GM12891 (cell line): ENCODE measurements around the gene MAML2.

Experiments
- PAX5 ChIP-seq: IDR thresholded peaks from 2 replicates; pipeline ENCODE4 v1.6.1; 2011; ENCODE audit warnings: low read length, moderate library complexity, mild to moderate bottlenecking; ENCODE audit not compliant: insufficient read depth, severe bottlenecking
- POLR2A ChIP-seq: IDR thresholded peaks from 2 replicates; pipeline ENCODE4 v1.6.1; 2011; ENCODE audit warnings: low read depth, low read length, control low read depth
- POLR2AphosphoS5 ChIP-seq: IDR thresholded peaks from 2 replicates; pipeline ENCODE4 v1.6.1; 2011; ENCODE audit warnings: low read depth, low read length, control low read depth
- POU2F2 ChIP-seq: IDR thresholded peaks from 2 replicates; pipeline ENCODE4 v1.6.1; 2011; ENCODE audit warnings: low read depth, mild to moderate bottlenecking, control low read depth, low read length, moderate library complexity
- SPI1 ChIP-seq: IDR thresholded peaks from 2 replicates; pipeline ENCODE4 v1.6.1; 2011; ENCODE audit warnings: low read depth, low read length, control low read depth
- TAF1 ChIP-seq: IDR thresholded peaks from 2 replicates; pipeline ENCODE4 v1.6.1; 2011; ENCODE audit warnings: low read depth, low read length, control low read depth

GRCh38 chr11:96096360-96096759 lies 246.6 kb downstream of the MAML2 start:
- TF ChIP-seq POLR2A (no peak), POLR2AphosphoS5 (no peak), TAF1 (no peak), PAX5 (no peak), POU2F2 (no peak), SPI1 (no peak)
